Pons (tissue), 1 donor: ENCODE measurements around the gene RIPK4.

Experiments
- DNase-seq: peaks from one replicate; pipeline ENCODE4 v3.0.0-alpha.2; 2016; ENCODE audit warnings: low spot score

Gene RIPK4

DNA sequence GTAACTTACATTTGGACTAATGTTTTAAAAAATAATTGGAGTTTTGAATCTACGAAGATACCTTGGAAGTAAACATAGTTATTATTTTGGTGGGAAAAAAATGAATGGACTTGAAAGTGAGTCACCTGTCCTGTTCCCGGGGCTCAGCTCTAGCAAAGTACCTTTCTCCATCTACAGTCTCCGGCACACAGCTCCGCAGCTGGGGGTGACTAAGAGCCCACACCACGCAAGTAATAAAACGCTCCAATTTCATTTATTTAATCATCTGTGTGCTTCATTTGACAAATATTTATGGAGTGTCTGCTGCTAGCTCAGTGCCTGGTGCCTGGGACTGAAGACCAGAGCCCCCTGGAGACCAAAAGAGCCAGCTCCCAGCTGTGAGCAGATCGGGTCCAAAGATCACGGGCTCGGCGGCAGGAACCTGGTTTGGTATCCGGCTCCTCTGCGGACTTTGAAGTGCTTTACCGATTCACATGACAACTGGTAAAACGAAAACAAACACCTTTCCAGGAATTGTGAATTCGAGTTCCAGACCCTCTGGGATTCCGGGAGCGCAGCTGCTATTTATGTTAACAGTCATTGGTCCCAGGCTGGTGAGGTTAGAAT is 1.7 kb upstream of the RIPK4 start:
- DNase-seq: no peak

DNA sequence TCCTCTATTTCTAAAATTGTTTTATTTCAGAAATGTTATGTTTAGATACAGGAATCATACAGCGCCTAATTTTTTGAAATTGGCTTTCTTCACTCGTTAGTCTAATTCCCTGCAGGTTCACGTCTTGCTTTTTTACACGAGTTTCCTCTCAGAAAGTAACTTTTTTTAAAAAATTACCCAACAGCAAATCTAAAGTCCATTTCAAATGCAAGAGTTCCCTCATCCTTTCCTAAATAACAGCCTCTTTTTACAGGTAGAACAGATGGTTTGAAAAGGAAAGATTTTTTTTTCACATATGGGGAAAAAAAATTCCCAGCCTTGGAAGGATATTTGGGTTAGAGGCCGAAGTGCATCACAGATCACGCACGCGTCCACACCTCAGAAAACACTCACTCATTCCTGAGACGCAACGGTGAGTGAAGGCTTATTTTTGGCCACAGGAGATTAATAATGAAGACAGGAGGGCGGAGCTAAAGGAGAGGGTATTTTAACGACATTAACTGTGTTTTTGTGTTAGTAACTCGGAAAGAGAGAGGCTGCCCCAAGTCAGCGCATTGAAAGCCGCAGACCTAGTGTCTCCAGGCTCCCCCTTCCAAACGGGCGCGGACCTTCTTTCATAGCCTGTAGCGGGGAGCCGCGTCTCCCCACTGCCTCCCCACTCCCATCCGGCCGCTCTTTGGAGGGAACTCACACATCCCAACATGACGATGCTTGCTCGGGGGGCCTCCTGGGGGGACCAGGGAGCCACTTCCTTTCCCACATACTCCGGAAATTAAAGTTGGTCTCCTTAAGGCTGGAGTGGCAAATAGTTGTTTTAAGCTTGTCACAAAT is 969 bp upstream of the RIPK4 start:
- DNase-seq: no peak

DNA sequence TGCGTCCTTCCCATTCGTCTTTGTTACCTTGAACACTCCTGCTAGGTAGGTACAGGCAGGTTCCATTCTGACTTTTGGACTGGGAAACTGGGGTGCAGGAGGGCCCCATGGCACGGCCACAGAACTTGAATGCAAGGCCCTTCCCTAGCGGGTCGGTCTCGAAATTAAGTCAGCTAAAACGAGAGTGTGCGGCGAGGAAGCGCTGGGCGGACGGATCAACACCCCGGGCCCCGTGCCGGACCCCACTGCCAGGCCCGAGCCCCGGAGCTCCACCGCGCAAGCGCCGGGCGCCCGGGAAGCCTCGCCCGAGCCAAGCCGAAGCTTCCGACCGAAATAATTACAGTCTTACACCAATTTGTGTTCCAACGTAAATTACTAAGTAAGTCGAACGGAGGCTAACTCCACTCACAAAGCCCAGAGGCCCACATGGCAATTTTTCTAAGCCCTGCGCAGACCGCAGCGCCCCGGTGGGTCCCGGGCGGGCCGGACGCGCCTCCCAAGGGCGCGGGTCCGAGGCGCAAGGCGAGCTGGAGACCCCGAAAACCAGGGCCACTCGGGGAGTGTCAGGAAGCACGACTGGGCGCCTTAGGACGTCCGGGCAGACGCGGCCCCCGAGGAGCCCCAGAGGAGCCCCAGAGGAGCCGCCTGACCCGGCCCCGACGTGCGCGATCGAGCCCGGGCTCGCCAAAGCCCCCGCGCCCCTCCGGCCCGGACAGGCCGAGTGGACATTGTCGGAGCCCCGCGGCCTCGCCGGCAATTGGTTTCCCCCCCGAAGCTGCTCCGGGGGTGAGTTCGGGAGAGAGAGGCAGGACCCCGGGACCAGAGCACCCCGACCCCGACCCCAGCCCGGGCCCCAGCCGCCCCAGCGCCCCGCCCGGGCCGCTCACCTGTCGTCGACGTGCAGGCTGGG is 624 bp downstream of the RIPK4 start:
- no peak for DNase-seq

DNA sequence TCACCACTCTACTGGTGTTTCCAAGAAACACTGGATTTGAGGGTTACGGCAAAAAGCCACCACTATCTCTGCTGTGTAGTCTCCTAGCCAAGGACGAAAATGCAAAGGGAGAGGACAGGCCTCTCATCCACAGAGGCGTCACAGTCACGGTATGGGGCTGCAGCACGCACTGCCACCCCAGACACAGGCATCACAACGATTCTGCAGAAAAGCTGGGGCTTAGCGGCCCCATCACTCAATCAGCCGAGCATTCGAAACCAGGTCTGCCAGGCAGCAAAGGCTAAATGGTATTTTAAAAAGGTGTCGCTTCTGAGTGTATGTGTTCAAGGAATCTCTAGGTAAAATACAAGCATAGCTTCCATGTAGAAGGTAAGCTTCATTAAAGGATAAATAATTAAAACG is 1.4 kb downstream of the RIPK4 start:
- no peak for DNase-seq

DNA sequence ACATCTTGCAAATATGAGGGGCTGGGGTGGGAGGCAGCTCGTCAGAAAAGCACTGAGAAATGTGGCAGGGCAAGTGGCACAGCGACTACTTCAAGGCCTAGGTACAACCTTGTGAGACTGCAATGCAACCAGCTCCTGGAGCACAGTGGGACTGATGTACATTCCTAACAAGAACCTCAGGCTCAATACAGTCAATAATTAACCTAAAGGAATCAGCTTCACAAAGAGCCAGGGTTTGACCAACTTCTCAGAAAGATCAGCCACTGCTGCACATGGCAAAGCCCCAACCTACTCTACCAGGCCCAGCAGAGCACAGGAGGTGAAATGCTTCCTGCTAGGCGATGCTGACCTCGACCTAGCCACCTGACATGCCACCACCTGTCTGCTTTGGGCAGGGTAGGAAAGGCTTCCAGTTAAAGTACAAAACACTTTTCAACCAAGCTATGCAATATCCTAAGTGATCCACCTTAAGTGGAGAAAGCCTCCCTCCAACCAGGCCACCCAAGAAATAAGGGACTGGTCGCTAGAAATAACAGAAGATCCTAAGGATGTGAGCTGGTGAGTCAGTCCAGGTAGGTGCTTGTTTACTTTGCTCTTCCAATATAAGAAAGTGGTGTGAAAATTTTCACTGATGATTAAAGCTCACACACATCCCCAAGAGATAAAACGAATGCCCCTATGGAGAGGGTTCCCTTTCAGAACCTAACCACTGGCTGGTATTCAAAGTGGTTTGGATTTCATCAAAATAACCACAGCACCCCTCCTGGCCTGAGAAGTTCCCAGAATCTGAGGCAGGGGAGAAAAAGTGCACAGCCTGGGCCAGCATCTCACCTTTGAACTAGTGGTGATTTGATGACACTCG is 2.1 kb downstream of the RIPK4 start:
- no peak for DNase-seq

DNA sequence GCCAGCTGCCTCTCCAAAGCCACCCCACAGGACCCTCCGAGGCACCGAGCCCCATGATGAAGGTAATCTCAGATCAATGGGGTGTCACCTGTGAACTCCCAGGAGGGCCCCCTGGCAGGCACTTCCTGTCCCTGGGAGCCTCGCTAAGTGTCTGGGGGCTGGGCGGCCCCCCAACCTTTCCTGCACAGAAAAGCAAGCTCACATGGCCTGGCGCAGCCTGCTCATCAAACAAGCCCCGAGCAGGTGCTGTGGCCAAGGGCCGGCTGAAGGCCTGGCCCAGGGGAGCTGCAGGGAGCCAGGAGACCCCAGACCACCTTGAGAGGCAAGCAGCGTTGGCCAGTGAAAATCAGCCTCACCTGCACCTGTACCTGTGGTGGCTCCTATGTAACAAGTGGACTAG is 2.9 kb downstream of the RIPK4 start:
- no peak for DNase-seq

DNA sequence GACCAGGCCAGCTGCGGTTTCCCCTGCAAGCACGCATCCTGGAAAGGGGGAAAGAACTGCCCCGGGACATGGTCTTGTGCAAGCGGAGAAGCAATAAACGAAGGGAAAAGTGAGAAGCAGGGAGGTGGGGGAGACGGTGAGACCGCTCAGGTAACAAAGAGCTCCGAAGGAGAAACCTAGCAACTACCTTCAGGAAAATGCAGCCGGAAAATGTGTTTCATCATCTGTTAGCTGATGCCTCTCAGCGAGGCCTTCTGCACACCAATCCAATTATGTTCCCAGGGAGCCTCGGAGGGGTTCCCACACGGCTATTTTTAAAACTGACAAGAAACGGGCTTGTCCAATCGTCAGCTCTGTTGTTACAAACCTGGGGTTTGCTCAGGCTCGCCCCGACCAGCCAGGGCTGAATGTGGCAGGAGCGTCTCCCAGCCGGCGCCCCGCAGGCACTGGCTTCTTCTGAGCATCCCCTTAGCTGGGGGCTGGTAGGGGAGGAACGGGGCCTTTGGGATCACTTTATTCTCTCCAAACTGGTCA is 3.4 kb downstream of the RIPK4 start:
- DNase-seq: no peak

DNA sequence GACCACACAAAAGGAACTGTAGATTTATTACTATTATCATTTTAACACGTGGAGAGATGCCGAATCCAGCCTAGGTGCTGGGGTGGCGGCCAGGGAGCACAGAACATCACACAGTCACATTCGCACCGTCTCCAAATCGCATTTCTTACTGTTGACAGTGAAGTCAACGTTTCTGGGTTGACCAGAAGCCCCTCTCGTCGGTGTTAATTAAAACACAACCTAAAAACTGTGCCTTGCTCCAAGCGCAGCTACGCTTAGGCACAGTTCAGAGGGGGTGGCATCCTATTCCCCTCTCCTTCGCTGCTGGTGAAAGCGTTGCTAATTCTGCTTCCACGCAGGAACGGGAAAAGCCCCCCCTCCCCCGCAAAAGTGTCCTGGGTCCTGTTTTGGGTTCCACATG is 4.1 kb downstream of the RIPK4 start:
- DNase-seq: no peak

DNA sequence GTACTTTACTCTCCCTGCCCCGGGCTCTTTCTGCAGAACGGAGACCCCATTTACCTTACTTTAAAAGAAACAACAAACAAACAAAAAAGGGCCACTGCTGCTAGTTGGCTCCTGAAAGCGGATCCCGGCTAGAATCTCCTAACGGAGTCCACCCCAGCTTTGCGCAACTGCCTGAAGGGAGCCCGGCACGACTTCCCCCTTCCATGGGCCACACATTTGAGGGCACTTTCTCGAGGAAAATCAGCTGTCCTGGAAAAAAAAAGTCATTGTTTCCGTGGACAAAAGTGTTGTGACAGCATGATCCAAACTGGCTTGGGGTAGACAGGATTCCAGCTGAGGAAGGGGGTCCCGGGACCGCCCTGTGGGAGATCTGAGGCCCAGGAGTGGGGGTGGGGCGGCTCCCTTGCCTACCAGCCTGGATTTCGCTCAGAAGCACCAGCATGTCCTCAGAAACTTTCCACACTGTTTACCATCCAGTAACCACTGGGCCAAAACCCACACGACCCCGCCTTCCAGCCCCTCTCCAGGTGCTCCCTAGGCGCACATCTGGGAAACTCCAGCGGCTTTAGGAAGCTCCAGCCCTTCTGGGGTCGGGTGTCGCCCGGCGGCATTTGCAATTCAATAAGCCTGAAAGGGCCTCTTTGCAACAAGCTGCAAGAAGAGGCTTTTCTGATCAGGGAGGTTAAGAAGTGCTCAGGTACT is 4.8 kb downstream of the RIPK4 start:
- no peak for DNase-seq

DNA sequence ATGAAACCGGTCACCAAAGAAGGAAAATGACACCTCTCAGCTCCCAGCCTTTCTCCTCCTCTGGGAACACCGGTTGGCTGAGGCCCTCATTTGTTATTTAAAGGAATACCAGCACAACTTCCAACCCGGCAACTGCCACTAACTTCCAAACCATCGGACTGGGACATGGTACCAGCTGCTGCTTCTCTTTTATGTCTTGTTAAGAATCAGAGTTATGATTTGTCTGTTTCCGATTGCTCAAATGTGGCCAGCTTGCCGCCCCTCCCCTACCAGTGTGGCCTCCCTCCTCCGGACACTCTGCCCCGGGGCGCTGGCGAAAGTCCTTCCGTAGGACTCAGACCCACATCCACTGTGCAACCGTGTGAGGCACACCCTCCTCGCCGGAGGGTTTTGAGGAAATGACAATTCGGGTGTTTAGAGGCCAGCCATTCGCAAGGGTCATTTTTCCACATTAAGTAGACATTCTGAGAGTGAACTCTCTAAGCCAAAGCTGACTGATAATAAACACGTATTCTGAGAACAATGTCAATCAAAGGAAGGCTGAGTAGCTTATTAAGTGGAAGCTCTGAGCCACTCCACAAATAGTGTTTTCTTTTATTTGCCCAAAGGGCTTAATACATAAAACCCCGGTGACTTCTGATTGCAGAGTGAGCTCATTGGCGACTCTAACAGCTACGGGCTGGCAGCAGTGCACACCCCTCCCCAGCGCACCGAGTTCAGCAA is 5.5 kb downstream of the RIPK4 start:
- DNase-seq: no peak

DNA sequence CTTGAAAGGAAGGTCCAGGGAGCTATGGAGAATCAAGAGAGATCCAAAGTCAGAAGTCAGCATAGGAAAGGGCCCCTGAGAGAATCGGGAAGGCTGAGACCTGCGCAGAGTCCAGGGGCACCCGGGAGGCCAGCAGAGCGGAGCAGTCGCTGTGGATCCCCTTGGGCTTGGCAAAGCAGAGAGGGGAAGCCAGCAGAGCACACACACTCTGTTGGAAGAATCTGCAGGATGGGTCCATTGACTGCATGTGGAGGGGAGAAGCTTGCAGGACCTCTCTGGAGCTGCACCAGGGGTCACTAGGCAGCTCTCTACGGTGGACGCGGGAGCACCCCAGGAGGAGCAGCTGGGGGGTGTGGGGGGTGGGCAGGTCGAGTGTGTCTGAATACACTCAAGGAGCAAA is 6.4 kb downstream of the RIPK4 start:
- DNase-seq: no peak

DNA sequence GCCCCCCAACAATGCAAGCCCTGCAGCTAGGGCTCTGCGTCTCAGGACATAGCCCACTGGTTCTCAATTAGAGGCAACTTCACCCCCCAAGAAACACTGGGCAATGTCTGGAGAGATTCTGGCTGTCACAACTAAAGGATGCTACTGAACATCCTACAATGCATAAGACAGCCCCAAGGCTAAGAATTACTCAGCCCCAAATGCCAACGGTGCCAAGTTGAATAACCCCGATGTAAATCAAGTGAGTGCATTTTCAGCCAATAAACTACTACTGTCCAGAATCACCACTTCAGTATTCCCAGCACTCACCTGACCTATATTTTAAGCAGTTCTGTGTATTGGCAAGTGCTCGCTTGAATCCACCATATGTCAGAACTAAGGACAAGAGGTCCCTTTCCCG is 6.9 kb downstream of the RIPK4 start:
- DNase-seq: no peak

DNA sequence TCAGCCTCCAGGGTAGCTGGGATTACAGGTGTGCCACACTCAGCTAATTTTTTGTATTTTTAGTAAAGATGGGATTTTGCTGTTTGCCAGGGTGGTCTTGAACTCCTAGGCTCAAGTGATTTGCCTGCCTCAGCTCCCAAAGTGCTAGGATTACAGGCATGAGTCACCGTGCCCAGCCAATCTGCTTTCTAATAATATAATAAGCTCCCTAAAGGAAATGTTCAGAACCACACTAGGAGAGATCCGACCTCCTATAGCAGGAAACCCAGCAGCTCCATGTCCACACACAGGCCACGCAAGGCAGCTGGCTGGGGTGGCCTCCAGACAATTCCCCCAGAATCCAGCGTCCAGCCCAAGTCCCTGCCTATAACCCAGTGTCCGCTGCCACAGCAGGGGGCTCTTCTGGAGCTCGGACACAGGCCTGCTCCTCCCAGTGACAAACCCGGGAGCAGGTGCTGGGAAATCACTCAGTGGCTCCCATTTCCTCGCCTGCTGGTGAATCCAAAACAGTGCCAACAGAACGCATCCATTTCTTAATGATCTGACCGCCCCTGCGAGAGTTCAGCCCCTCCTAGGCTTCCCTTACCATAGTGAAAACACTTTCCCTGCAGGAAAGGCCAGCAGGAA is 7.5 kb downstream of the RIPK4 start:
- no peak for DNase-seq

DNA sequence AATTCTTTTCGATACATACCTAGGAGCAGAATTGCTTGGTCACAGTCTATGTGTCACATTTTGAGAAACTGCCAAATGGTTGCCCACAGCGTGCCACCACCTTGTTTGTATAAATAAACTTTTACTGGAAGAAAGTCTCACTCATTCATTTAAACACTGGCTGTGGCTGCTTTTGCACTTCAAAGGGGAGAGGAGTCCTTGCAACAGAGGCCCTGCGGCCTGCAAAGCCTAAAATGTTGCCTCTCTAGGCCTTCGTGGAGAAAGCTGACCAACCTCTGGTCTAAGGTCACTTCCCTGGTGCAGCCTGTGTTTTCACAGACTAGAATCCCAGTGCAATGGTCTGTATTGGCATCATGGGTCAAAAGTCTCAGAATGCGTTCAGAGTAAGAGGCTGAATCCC is 8.3 kb downstream of the RIPK4 start:
- DNase-seq: no peak

DNA sequence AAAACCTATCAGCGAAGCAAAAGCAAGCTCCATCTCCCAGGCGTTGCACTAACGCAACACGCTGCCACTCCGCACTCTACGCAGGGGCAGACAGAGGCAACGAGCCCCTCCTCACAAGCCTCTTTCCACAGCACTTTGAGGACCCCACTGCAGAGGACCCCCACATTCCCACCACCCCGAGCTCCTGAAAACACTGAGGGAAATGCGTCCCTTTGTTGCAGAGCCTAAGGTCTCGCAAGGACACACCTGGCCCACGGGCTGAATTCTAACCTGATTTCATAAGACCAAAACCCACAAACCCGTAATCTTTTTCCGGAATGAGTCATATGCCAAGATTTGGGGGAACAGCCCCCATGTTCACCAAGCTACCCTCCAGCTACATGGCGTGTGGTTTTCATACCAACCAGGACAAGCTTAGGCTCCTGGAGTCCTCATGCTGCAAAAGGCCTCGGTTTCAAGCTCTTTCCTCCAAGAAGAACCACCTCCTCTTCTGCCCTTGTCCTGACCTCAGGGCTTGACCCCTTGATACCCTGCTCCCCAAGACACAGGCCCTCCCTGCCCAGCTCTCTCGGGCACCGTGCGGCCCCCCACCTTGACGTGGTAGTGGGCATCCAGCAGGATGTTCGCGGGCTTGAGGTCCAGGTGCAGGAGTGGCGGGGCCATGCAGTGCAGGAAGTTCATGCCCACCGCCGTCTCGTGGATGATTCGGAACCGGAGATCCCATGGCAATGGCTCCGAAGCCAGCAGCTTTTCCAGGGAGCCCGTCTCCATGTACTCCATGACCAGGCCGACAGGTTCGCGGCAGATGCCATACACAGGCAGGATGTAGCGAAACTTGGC is 10.7 kb downstream of the RIPK4 start:
- no peak for DNase-seq

DNA sequence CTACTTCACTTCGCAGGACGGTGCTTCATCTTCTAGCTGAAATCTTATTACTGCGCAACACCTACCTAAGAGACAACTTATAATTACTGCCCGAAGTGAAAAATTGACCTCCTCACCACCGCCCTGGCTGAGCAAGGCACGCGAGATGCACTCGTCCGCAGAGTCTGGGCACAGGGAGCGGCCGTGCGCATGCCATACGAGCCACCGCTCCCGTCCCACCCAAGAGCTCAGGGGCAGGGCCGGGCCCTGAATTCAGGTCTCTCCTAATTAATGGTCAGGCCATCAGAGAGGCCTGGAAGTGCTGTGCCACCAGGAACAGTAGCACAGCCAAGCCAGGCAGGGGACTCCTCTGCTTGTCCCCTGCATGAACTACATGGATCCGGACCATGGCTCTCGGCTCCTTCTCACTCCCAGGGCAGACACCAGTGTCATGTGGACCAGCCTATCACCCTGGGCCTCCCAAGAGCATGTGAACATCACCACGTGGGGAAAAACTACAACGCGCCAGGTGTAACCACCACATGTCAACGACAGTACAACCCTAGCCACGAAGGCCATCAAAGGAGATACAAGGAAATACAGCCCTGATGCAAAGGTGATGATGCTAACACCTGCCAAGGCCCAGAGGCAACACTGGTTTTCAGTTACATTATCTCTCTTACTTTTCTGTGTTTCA is 11.5 kb downstream of the RIPK4 start:
- DNase-seq: no peak

DNA sequence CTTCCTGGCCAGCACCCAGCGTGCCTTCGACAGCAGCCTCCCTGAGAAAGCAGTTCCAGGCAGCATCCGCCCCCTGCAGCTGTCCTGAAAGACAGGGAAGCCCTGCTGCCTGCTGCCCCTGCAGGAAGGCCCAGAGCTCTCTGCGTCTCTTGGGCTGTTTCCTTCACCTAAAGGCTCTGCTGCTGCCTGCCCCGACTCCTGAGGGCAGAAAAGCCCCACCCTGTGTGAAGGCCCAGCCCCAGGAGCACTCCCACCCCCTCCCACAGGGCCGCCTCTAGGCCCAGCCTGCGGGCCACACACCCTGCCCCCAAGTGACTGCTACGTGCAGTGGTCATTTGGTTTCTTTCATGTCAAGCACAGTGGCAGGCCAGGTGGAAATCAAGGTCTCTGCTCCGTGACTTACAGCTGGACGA is 12.4 kb downstream of the RIPK4 start:
- no peak for DNase-seq
